OCI-LY3 (cell line): ENCODE results near the gene ASCL2.
"Not testable (repeated sequence)": the region's sequence is repeated elsewhere in the genome, so short reads cannot be mapped to it uniquely, and the experiment has no call there.

Experiments used
- CTCF ChIP-seq: fragments of 200-600, 300-600 bp; sonication (generic); IDR thresholded peaks from 2 replicates; pipeline ENCODE4 v1.5.1; 2014; ENCODE audit warnings: antibody characterized with exemption, low read length, low read depth
- EZH2phosphoT487 ChIP-seq: fragments of 200-600 bp; shearing (Covaris generic); IDR thresholded peaks from 2 replicates; pipeline ENCODE4 v1.6.1; 2018; ENCODE audit warnings: antibody characterized with exemption, mixed run types, low read depth

GRCh38 chr11:2286350-2286749, 16.0 kb upstream of the ASCL2 start:
- not testable (repeated sequence) for TF ChIP-seq CTCF, EZH2phosphoT487
